ACC112 (cell line): ENCODE data around the gene PHTF2.
"Not testable (repeated sequence)": the region's sequence is repeated elsewhere in the genome, so short reads cannot be mapped to it uniquely, and the experiment has no call there.

Experiments
- H2AFZ ChIP-seq: fragments of 200-600 bp; sonication (generic); one replicate; pipeline ENCODE4 v1.6.0; 2017; ENCODE audit warnings: antibody characterized with exemption, low read length; ENCODE audit not compliant: unreplicated experiment
- H3K27ac ChIP-seq: fragments of 200-600 bp; sonication (generic); 2 replicates; pipeline ENCODE4 v1.5.1; 2014; ENCODE audit warnings: low read depth, mild to moderate bottlenecking, antibody characterized with exemption, low read length, moderate library complexity
- H3K27me3 ChIP-seq: fragments of 200-600 bp; sonication (generic); 2 replicates; pipeline ENCODE4 v1.6.1; 2014; ENCODE audit warnings: mild to moderate bottlenecking, antibody characterized with exemption, low read length, moderate library complexity, mixed read lengths; ENCODE audit not compliant: insufficient read depth
- H3K36me3 ChIP-seq: fragments of 200-600 bp; sonication (generic); 2 replicates; pipeline ENCODE4 v1.6.1; 2016; ENCODE audit warnings: mild to moderate bottlenecking, antibody characterized with exemption, low read length, moderate library complexity, mixed read lengths; ENCODE audit not compliant: insufficient read depth
- H3K4me1 ChIP-seq: fragments of 200-600 bp; sonication (generic); one replicate; pipeline ENCODE4 v1.6.1; 2016; ENCODE audit warnings: low read length, mixed read lengths; ENCODE audit not compliant: insufficient read depth, unreplicated experiment, control insufficient read depth
- H3K4me3 ChIP-seq: fragments of 200-600 bp; sonication (generic); 2 replicates; pipeline ENCODE4 v1.5.1; 2014; ENCODE audit warnings: mild to moderate bottlenecking, low read depth, low read length
- H3K79me2 ChIP-seq: fragments of 200-600 bp; sonication (generic); one replicate; pipeline ENCODE4 v1.6.0; 2016; ENCODE audit warnings: low read length; ENCODE audit not compliant: control insufficient read depth, unreplicated experiment, insufficient read depth

PHTF2 gene

DNA sequence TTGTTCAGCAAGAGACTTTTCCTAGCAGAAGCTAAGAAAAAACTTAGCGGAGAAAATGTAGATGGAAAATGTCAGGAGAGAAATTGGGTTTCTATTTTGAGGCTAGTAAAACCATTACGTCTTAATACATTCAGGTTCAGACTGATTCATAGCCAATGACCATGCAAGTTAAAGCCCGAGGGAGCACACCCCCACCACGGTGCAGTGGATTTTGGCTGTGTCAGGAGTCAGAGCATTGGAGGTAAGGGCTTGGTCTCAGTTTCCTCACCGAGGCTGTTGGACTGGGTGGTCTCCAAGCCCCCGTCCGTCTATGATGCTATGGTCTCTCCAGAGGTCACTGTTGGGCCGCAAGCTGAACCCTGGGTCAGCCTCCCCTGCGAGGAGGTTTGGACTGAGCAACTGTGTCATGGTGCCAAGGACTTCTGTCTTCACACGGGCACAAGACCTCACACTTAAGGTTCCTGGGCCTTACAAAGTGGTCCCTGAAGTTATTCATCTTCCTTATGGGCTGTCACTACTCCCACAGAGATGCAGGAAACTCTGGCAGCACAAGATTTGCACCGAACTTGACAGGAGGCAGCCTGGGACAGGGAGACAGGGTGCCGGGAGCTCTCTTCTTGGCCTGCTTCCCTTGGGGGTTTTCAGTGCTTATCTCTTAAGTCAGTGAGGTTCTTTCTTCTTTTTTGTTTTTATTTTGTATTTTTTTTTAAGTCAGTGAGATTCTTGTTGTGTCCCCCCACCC is 186.8 kb downstream of the PHTF2 start:
- H3K27ac ChIP-seq, result no peak overlapping the region
- H3K36me3 ChIP-seq, result no peaks in the 10 kb centered on the region
- no peaks in the 10 kb centered on the region for H3K79me2 ChIP-seq
- H3K4me1 ChIP-seq, result no peaks in the 10 kb centered on the region
- no peaks in the 10 kb centered on the region for H3K27me3 ChIP-seq
- H2AFZ ChIP-seq, result no peak overlapping the region
- H3K4me3 ChIP-seq, result no peak overlapping the region

DNA sequence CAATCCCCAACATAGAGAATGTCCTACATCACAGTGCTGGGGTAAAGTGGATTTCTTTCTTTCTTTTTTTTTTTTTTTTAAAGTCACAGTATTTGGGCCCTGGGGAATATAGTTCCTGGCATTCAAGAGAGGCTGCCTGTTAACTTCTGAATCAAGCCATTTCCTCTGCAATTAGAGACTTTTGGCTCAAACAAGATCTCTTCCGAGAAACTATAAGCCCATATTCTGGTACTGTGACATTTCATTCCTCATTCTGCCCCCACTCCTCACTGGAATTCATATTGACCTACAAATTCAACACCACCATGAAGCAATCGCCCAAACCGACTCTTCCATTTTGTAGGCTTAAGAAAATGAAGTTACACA is 187.4 kb downstream of the PHTF2 start:
- no peak overlapping the region for H2AFZ ChIP-seq
- H3K4me1 ChIP-seq, result no peaks in the 10 kb centered on the region
- no peak overlapping the region for H3K4me3 ChIP-seq

DNA sequence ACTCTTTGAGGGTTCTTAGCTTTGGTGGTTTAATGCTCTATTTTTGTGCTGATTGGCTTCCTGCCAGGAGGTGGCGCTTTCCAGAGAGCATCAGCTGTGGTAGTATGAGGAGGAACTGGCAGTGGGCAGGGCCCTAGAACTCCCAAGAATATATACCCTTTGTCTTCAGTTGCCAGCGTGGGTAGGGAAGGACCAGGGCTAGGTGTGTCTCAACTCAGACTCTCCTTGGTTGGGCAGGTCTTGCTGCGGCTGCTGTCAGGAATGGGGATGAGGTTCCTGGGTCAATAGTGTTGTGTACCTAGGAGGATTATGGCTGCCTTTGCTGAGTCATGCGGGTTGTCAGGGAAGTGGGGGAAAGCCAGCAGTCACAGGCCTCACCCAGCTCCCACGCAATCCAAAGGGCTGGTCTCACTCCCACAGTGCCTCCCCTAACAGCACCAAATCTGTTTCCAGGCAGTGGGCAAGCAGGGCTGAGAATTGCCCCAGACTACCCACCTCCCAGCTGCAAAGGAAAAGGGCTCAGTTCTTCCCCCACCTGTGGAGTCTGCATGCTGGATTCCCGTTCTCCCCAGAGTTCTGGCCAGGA is 191.5 kb downstream of the PHTF2 start:
- H2AFZ ChIP-seq, result no peak overlapping the region
- no peaks in the 10 kb centered on the region for H3K36me3 ChIP-seq
- no peaks in the 10 kb centered on the region for H3K4me1 ChIP-seq
- H3K27ac ChIP-seq, result no peak overlapping the region
- H3K27me3 ChIP-seq, result no peaks in the 10 kb centered on the region
- H3K79me2 ChIP-seq, result no peaks in the 10 kb centered on the region
- no peak overlapping the region for H3K4me3 ChIP-seq

More for the DNA sequence above, 187.4 kb downstream of the PHTF2 start:
- H3K27ac ChIP-seq, result no peak overlapping the region
- no peaks in the 10 kb centered on the region for H3K79me2 ChIP-seq
- no peaks in the 10 kb centered on the region for H3K27me3 ChIP-seq
- no peaks in the 10 kb centered on the region for H3K36me3 ChIP-seq

DNA sequence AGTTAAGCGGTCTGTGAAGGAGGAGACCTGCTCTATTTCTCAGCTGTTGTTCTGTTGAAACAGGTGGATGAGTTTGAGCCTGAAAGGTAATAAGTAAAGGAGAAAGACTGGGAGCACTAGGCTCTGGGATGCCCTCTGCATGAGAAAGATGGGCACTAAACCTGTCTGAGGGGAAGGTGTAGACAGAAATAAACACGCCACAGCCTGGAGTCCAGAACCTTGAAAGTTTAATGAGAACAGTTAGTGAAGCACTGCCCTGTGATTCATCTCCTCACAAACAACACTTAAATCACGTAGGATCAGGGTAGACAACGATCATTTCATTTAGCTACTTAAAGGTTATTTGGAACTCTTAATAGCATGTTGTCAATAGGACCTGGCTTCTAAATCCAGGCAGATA is 193.1 kb downstream of the PHTF2 start:
- Histone ChIP-seq H3K36me3 (no peaks in the 10 kb centered on the region), H3K27ac (no peak overlapping the region)

DNA sequence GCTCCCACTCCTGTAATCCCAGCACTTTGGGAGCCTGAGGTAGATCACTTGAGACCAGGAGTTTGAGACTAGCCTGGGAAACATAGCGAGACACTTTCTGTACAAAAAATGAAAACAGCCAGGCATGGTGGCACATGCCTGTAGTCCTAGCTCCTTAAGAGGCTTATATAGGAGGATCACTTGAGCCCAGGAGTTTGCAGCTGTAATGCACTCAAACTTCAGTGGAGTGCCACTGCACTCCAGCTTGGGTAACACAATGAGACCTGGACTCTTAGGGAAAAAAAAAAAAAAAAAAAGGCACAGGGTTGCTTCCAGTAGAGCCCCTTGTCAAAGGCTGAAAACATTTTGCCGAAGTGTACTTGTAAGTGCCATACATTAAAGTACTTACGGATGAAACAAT is 195.3 kb downstream of the PHTF2 start:
- no peaks in the 10 kb centered on the region for H3K36me3 ChIP-seq
- no peaks in the 10 kb centered on the region for H3K79me2 ChIP-seq
- no peaks in the 10 kb centered on the region for H3K4me1 ChIP-seq
- no peak overlapping the region for H3K27ac ChIP-seq
- H3K4me3 ChIP-seq, result no peak overlapping the region
- no peak overlapping the region for H2AFZ ChIP-seq
- no peaks in the 10 kb centered on the region for H3K27me3 ChIP-seq

More for the DNA sequence above, 193.1 kb downstream of the PHTF2 start:
- Histone ChIP-seq H3K79me2 (no peaks in the 10 kb centered on the region), H2AFZ (no peak overlapping the region), H3K4me3 (no peak overlapping the region), H3K27me3 (no peaks in the 10 kb centered on the region), H3K4me1 (no peaks in the 10 kb centered on the region)

DNA sequence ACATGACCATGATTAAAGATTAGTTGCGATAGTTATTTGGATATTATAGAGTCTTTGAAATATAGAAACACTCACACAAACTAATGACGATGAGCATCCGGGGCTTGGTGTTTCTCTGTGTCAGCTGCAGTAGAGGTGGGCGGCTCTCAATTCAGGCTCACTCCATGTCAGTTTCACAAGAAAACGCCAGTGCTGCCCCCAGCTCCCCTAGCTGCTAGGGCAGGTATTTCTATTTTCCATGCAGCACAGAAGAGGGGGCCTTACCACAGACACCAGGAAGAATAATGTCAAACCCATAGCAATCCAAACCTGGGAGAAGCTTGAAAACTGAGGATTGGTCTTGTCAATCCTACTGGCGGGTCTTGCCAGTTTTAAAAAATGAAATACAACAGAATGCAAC is 197.1 kb downstream of the PHTF2 start:
- H3K36me3 ChIP-seq, result no peaks in the 10 kb centered on the region
- H3K79me2 ChIP-seq, result no peaks in the 10 kb centered on the region
- H3K4me3 ChIP-seq, result no peak overlapping the region
- no peaks in the 10 kb centered on the region for H3K27me3 ChIP-seq
- no peaks in the 10 kb centered on the region for H3K4me1 ChIP-seq
- H3K27ac ChIP-seq, result no peak overlapping the region
- peak overlapping the region; percentile 23 for H2AFZ ChIP-seq

DNA sequence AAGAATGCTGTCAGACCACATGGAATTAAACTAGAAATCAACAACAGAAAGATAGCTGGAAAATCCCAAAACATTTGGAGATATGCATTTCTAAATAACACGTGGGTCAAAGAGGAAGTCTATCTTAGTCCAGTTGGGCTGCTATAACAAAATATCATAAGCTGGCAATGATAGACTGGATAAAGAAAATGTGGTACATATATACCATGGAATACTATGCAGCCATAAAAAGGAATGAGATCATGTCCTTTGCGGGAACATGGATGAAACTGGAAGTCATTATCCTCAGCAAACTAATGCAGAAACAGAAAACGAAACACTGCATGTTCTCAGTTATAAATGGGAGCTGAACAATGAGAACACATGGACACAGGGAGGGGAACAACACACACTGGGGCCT is 200.6 kb downstream of the PHTF2 start:
- not testable (repeated sequence) for H3K79me2 ChIP-seq, H3K36me3 ChIP-seq, H3K27me3 ChIP-seq, H3K27ac ChIP-seq, H3K4me3 ChIP-seq, H3K4me1 ChIP-seq, H2AFZ ChIP-seq

DNA sequence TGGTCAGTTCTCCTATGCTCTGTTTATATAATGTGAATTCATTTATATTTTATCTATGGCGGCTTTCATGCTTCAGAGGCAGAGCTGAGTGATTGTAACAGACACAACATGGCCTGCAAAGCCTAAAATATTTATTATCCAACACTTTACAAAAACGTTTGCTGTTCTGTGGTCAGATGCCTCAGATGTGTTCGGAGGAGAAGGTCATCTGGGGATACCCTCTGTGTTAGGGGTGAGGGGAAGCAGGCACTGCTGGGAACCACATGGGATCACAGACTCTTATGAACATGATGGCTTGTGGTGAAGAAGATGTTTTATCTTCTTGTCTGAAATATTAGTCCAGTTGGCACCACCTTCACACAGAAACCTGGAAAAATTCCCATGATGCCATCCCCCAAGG is 203.4 kb downstream of the PHTF2 start:
- H3K36me3 ChIP-seq, result no peaks in the 10 kb centered on the region
- no peaks in the 10 kb centered on the region for H3K79me2 ChIP-seq
- no peak overlapping the region for H3K4me3 ChIP-seq
- H3K4me1 ChIP-seq, result no peaks in the 10 kb centered on the region
- no peak overlapping the region for H2AFZ ChIP-seq
- no peaks in the 10 kb centered on the region for H3K27me3 ChIP-seq
- no peak overlapping the region for H3K27ac ChIP-seq

DNA sequence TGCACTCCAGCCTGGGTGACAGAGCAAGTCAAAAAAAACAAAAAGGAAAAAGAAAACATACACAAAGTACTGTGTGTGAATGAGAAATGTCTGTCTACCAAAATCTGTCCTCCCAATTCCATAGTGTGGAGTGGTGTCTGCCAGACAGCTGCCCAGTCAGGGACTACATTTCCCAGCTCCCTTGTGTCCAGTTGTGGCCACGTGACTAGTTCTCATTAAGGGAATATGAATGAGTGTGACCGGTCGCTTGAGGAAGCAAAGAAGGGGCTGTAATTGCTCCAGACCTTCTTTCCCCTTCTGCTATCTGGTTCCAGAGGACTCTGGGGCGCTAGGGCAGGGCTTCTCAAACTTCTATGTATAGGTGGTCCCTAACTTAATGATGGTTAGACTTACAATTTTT is 204.1 kb downstream of the PHTF2 start:
- H3K27ac ChIP-seq, result no peak overlapping the region
- H3K79me2 ChIP-seq, result no peaks in the 10 kb centered on the region
- H3K4me1 ChIP-seq, result no peaks in the 10 kb centered on the region
- no peak overlapping the region for H3K4me3 ChIP-seq
- H2AFZ ChIP-seq, result no peak overlapping the region
- H3K36me3 ChIP-seq, result no peaks in the 10 kb centered on the region
- no peaks in the 10 kb centered on the region for H3K27me3 ChIP-seq

DNA sequence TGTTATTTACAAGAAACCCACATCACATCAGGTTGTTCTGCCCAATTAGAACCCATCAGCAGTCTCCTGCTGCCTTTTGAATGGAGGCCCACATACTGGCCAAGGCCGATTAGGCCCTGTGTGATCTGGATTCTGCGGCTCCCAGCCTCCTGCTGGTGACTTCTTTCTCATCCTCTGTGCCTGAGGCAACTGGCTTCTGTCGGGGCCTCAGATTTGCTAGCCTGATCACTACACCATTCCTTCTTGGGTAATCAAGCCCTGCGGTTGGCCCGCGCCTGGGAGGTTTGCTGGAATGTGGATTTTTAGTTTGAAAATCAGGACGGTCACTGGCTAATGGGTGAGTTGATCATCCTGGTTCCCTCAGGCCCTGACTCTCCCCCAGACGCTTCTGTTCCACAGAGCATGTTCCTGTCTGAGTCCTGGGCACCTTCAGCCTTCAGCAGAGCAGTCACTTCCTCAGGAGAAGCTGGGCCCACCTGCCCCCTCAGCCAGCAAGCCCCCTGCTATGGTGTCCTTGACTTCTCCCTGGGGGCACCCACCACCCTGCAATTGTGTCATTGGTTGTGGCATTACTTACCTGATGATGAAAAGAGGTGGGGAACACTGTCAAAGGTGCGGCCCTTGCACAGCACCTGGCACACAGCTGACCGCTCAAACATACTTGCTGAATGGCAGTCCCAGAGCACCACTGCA is 207.6 kb downstream of the PHTF2 start:
- Histone ChIP-seq H3K4me1 (no peaks in the 10 kb centered on the region), H3K27me3 (no peaks in the 10 kb centered on the region; the same call in 1 of the 2 replicates), H3K36me3 (no peaks in the 10 kb centered on the region), H3K4me3 (no peak overlapping the region), H3K79me2 (no peaks in the 10 kb centered on the region), H2AFZ (no peak overlapping the region), H3K27ac (no peak overlapping the region)
